ENCODE results near the gene IQSEC2. TPM values are rescaled to one million over a fixed set of nuclear protein-coding genes. Genes with fewer than 3 reads are reported as not detected.

IQSEC2 gene
- total and polyA plus RNA-seq, 9 donors: 8.7 to 19.9 (median 15.6) TPM

DNA sequence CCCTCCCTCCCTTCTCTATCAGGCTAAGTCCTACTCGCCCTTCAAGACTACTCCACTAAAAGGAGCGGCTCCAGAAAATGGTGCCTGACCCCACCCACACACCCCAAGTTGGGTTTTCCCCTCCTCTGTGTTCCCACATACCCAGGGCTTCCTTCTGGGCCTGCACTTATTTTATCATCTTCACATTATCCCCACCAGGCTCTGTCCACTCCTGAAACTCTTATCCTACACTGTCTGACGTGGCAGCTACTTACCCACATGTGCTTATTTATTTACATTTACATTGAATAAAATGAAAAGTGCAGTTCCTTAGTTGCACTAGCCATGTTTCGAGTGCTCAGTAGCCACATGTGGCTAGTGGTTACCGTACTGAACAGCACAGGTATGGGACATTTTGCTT is 51.3 kb downstream of the IQSEC2 start:
- Histone ChIP-seq H3K27ac (ENCODE audit: low read length) (no peak overlapping the region), H3K36me3 (ENCODE audit: control insufficient read depth, insufficient read depth, low read length) (no peaks in the 10 kb centered on the region), H3K4me3 (ENCODE audit: low read length) (no peak overlapping the region), H3K4me1 (ENCODE audit: control insufficient read depth, insufficient read depth, low read length) (no peaks in the 10 kb centered on the region), H3K27me3 (ENCODE audit: control insufficient read depth, insufficient read depth, low read length) (peaks cover 52% of the 10 kb centered on the region), H3K9me3 (replicated peaks; ENCODE audit: control insufficient read depth, low read depth, low read length) (no peaks in the 10 kb centered on the region)
- no peak for DNase-seq
- 70% methylated on average over 4 of the region's 5 CpGs for WGBS (ENCODE audit: insufficient coverage)

DNA sequence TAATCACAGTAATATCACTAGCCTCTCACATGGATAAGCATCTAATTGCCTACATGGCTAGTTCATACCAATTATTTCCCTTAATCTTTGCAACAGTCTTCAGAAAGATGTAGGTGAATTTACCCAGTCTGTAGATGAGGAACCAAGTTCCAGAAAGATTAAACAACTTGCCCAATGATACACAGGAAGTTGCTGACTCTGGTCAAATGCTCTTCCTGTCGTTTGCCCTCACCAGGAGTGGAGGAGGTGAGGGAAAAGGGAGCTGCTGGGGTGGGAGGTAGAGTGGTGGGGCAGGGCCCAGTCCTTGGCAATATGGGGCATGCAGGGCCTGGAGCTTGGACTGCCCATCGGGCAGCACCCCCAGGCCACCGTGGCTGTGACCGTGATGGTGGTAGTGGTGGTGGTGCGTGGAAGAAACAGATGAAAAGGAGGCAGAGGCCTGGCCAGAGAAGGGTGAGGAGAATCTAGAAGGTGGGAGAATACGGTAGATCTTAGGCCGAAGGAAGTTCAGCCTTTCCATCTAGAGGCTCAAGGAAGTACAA is 54.1 kb downstream of the IQSEC2 start:
- Histone ChIP-seq H3K27me3 (ENCODE audit: control insufficient read depth, insufficient read depth, low read length) (peaks cover 37% of the 10 kb centered on the region), H3K9me3 (replicated peaks; ENCODE audit: control insufficient read depth, low read depth, low read length) (no peaks in the 10 kb centered on the region), H3K36me3 (ENCODE audit: control insufficient read depth, insufficient read depth, low read length) (peaks cover 6% of the 10 kb centered on the region), H3K4me1 (ENCODE audit: control insufficient read depth, insufficient read depth, low read length) (peaks cover 16% of the 10 kb centered on the region), H3K27ac (ENCODE audit: low read length) (no peak overlapping the region), H3K4me3 (ENCODE audit: low read length) (no peak overlapping the region)
- no peak for DNase-seq
- whole genome bisulfite sequencing (ENCODE audit: insufficient coverage): 77% methylated on average over 7 of the region's 7 CpGs

DNA sequence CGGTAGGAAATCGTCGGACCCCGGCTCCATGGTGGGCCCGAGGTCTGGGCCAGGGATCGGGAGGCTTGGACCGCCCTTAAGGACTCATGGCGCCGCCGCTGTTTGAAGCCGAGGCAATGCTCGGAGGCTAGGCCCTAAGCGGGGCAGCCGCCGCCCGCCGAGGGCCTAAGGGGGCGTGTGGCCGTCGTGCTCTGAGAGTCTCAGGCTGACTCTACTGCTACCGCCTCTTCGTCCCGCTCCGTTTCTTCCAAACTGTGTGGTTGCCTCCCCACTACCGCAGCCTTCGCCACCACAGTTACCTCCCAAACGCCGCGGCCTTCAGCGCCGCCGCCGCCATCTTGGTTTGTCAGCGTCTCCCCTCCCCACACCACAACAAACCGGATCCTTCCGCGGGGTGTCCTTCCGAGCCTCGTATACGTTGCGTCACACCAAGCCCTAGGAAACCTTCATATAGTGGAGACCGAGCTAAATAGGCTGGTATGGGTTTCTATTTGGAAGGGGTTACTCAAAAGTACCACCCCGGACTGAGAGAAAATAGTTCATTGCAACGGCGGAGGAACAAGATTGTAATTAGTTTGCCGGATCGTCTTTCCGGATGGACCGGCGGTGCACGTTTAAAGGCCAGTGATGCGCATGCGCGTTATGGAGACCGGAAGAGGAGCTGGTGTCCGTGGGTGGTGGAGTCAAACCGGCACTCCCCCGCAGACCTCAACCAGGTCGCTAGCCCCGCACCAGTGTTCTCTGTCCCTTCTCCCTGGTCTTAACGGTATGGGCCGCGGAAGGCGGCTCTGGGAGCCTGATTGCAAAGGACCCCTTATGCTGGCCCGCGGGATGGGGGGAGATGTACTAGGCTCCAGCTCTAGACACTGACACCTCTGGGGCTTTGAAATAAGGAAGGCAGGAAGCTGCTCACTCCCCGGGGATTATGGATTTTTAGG is 56.3 kb downstream of the IQSEC2 start, which contains the start of gene KDM5C:
TSS of gene KDM5C (minus strand) at position 348 of the 938 bp plus-strand sequence. CDS start at position 30, 318 bp downstream.
- WGBS (ENCODE audit: insufficient coverage): under 1% methylated on average over 45 of the region's 67 CpGs
- peak; percentile 98 for DNase-seq
- Histone ChIP-seq H3K9me3 (replicated peaks; ENCODE audit: control insufficient read depth, low read depth, low read length) (no peaks in the 10 kb centered on the region), H3K27me3 (ENCODE audit: control insufficient read depth, insufficient read depth, low read length) (peaks cover 18% of the 10 kb centered on the region), H3K36me3 (ENCODE audit: control insufficient read depth, insufficient read depth, low read length) (peaks cover 21% of the 10 kb centered on the region), H3K4me1 (ENCODE audit: control insufficient read depth, insufficient read depth, low read length) (peaks cover 17% of the 10 kb centered on the region), H3K27ac (ENCODE audit: low read length) (peak within 1 kb of the TSS; percentile 82), H3K4me3 (ENCODE audit: low read length) (peak within 1 kb of the TSS; percentile 99)

DNA sequence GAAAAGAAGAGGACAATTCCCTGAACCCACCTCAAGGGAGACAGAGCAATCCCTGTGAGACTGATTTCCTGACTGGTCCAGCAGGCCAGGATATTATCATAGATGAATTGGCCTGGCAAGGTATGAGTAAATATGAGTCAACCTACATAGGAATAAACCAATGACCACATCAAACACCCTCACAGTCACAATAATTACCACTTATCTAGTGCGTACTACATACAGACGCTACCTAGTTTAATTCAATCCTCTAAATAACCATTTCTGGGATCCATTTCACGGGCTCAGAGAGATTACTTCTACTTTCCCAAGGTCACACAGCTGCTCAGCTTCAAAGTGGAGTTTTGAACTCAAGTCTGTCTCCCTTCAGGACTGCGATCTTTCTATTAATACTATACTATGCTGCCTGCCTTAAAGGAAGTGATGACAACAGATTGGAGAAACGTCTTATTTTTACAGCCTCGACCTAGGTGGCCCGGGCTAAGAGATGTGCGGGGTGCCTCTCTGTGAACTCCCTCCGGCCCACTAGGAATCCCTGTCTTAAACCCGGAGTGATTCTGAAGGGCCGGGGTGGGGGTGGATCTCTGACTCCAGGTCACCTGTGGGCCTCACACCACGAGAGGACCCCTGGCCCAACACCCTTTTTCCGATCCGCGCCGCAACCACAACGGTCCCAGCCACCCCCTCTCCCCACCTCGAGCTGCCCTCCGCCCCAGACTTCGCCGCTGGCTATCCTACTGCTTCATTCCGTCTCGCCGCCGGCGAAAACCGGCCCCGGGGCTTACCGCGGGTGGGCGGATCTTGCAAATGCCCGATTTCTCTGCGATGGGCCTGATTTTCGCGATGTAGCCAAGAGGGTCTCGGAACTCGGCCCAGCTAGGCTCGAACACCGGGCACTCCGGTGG is 57.2 kb downstream of the IQSEC2 start:
- WGBS (ENCODE audit: insufficient coverage): 2% methylated on average over 34 of the region's 40 CpGs
- Histone ChIP-seq H3K36me3 (ENCODE audit: control insufficient read depth, insufficient read depth, low read length) (peaks cover 30% of the 10 kb centered on the region), H3K9me3 (replicated peaks; ENCODE audit: control insufficient read depth, low read depth, low read length) (no peaks in the 10 kb centered on the region), H3K4me1 (ENCODE audit: control insufficient read depth, insufficient read depth, low read length) (peaks cover 17% of the 10 kb centered on the region), H3K4me3 (ENCODE audit: low read length) (peak overlapping the region; percentile 99), H3K27ac (ENCODE audit: low read length) (peak overlapping the region; percentile 82), H3K27me3 (ENCODE audit: control insufficient read depth, insufficient read depth, low read length) (peaks cover 10% of the 10 kb centered on the region)
- DNase-seq: peak; percentile 11

DNA sequence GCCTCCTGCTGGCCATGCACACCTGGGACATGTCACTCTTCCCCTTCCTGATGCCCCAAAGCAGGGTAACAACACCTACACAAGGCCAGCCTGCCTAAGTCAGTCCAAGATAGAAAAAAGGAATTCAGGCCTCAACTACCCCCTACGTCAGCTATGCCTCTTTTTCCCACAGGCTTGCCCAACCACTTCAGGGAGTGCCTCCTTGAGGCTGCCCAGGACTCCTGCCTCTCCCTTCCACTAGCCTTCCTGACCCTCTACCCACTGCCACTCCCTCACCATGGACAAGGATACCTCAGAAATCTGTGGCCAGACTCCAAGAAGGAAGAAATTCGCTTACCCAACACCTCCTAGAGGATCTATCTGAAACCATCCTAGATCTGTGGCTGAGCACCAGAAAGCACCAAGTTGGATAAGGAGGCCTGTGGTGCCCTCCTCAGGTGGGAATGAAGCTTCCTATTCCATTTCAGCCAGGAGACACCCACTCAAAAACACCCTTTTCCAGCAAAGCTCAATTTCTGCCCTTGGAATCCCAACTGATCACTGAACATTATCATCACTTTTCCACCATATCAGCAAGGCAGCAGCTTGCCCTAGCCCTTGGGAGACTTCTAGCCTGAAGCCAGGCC is 58.2 kb downstream of the IQSEC2 start:
- peaks cover 17% of the 10 kb centered on the region for H3K4me1 ChIP-seq (ENCODE audit: control insufficient read depth, insufficient read depth, low read length)
- H3K36me3 ChIP-seq (ENCODE audit: control insufficient read depth, insufficient read depth, low read length): peaks cover 40% of the 10 kb centered on the region
- peak overlapping the region; percentile 99 for H3K4me3 ChIP-seq (ENCODE audit: low read length)
- no peak overlapping the region for H3K27ac ChIP-seq (ENCODE audit: low read length)
- 38% methylated on average over 1 of the region's 2 CpGs for WGBS (ENCODE audit: insufficient coverage)
- DNase-seq: peak; percentile 9
- H3K9me3 ChIP-seq (replicated peaks; ENCODE audit: control insufficient read depth, low read depth, low read length): no peaks in the 10 kb centered on the region
- peaks cover 5% of the 10 kb centered on the region for H3K27me3 ChIP-seq (ENCODE audit: control insufficient read depth, insufficient read depth, low read length)

Other genes starting within 250 kb of the IQSEC2 start
- gene GPR173, start 232.8 kb downstream of the IQSEC2 start, total RNA-seq: 4.4 TPM
- 10 to 100 TPM in 2 of 8 donors, 1 to 10 TPM in 6; 5.7 to 11.3 (median 9.2) TPM for gene GPR173, start 232.8 kb downstream of the IQSEC2 start, polyA plus RNA-seq (ENCODE audit: insufficient read depth in 1 of 8, insufficient read length in 8 of 8, low replicate concordance in 1 of 8)
- 9.5 TPM for gene TSPYL2, start 199.2 kb downstream of the IQSEC2 start, total RNA-seq
- gene TSPYL2, start 199.2 kb downstream of the IQSEC2 start, polyA plus RNA-seq (ENCODE audit: insufficient read depth in 1 of 8, insufficient read length in 8 of 8, low replicate concordance in 1 of 8): 10 to 100 TPM; 13.2 to 16.5 (median 13.9) TPM
- 11.0 TPM for gene KANTR, start 187.4 kb downstream of the IQSEC2 start, total RNA-seq
- gene KANTR, start 187.4 kb downstream of the IQSEC2 start, polyA plus RNA-seq (ENCODE audit: insufficient read depth in 1 of 8, insufficient read length in 8 of 8, low replicate concordance in 1 of 8): 10 to 100 TPM in 2 of 8 donors, 1 to 10 TPM in 6; 4.3 to 18.2 (median 7.8) TPM
- gene KDM5C, start 56.4 kb downstream of the IQSEC2 start, total RNA-seq: 48.2 TPM
- gene KDM5C, start 56.4 kb downstream of the IQSEC2 start, polyA plus RNA-seq (ENCODE audit: insufficient read depth in 1 of 8, insufficient read length in 8 of 8, low replicate concordance in 1 of 8): 10 to 100 TPM; 27.3 to 46.7 (median 36.6) TPM
- gene SMC1A, start 141.1 kb upstream of the IQSEC2 start, total RNA-seq: 15.5 TPM
- 10 to 100 TPM; 33.0 to 73.0 (median 47.2) TPM for gene SMC1A, start 141.1 kb upstream of the IQSEC2 start, polyA plus RNA-seq (ENCODE audit: insufficient read depth in 1 of 8, insufficient read length in 8 of 8, low replicate concordance in 1 of 8)
- gene RIBC1, start 141.3 kb upstream of the IQSEC2 start, total RNA-seq: 0.31 TPM
- gene RIBC1, start 141.3 kb upstream of the IQSEC2 start, polyA plus RNA-seq (ENCODE audit: insufficient read depth in 1 of 8, insufficient read length in 8 of 8, low replicate concordance in 1 of 8): under 1 TPM; 0.43 to 0.99 (median 0.61) TPM
- gene HSD17B10, start 152.8 kb upstream of the IQSEC2 start, total RNA-seq: 75.1 TPM
- gene HSD17B10, start 152.8 kb upstream of the IQSEC2 start, polyA plus RNA-seq (ENCODE audit: insufficient read depth in 1 of 8, insufficient read length in 8 of 8, low replicate concordance in 1 of 8): 10 to 100 TPM; 64.7 to 74.1 (median 70.6) TPM

Measured in muscle of leg (tissue), 11 donors.